B cell (primary cell): Measurements from ENCODE around the gene SNTA1. TPM values are rescaled to one million over a fixed set of nuclear protein-coding genes. Genes with fewer than 3 reads are reported as not detected.
A peak's percentile ranks its signal among the peaks of the same experiment; 100 is the strongest.

Experiments used
- ATAC-seq: fragments of 200-7000 bp; cut with Tn5 transposase; one replicate; pipeline ENCODE4 v1.10.0; 2021; ENCODE audit warnings: low read depth, mild to moderate bottlenecking, moderate number of reproducible peaks, moderate library complexity
- CTCF ChIA-PET: fragments of 350-600 bp; sonication (Branson Sonifier 250); formaldehyde crosslinking; loops from one replicate; lab custom pipeline; 2021; ENCODE audit warnings: antibody characterized with exemption, inconsistent platforms; lab: Charles Lee
- POLR2A ChIA-PET: fragments of 350-600 bp; sonication (Branson Sonifier 250); formaldehyde crosslinking; loops from one replicate; lab custom pipeline; 2021; ENCODE audit warnings: antibody characterized with exemption; lab: Charles Lee
- DNase-seq: peaks from one replicate; pipeline ENCODE4 v3.0.0; 2013
- H2AFZ ChIP-seq: 2 replicates; pipeline ENCODE4 v1.6.1; 2012; ENCODE audit warnings: mild to moderate bottlenecking, low read depth, low read length; ENCODE audit not compliant: insufficient read depth, poor library complexity, severe bottlenecking
- H3K27ac ChIP-seq, 2 donors: 1 replicate in 1 of 2; 2 replicates in 1 of 2; pipeline ENCODE4 v1.5.1; 2012 to 2013; ENCODE audit warnings: low read length in 2 of 2, mild to moderate bottlenecking in 2 of 2, moderate library complexity in 1 of 2
- H3K27me3 ChIP-seq, 4 experiments: fragments of 200-600 bp in 1 of 4; sonication (generic) in 1 of 4; replicated peaks in 1 of 4; 1 replicate in 2 of 4; 2 replicates in 2 of 4; pipeline versions ENCODE4 v1.6.1 to v1.7.0; 2013 to 2016; ENCODE audit warnings: low read length in 3 of 4, mild to moderate bottlenecking in 2 of 4, mixed read lengths in 1 of 4, moderate library complexity in 1 of 4; ENCODE audit not compliant: insufficient read depth in 4 of 4, control insufficient read depth in 3 of 4; ENCODE audit errors: control extremely low read depth in 1 of 4
- H3K36me3 ChIP-seq, 2 experiments: replicated peaks in 1 of 2; 1 replicate in 1 of 2; 2 replicates in 1 of 2; pipeline versions ENCODE4 v1.6.1 to v1.7.1; 2013; ENCODE audit warnings: low read length in 1 of 2; ENCODE audit not compliant: insufficient read depth in 2 of 2, control insufficient read depth in 1 of 2; ENCODE audit errors: control extremely low read depth in 1 of 2, extremely low read depth in 1 of 2
- H3K4me1 ChIP-seq, 2 donors: fragments of 200-600 bp in 1 of 2; sonication (generic) in 1 of 2; 1 replicate in 1 of 2; 2 replicates in 1 of 2; pipeline versions ENCODE4 v1.5.1 to v1.6.1; 2013 to 2017; ENCODE audit warnings: low read length in 2 of 2; ENCODE audit not compliant: control insufficient read depth in 2 of 2, insufficient read depth in 2 of 2
- H3K4me2 ChIP-seq: replicated peaks from 2 replicates; pipeline ENCODE3; 2012; ENCODE audit warnings: mild to moderate bottlenecking, low read depth, low read length; ENCODE audit not compliant: poor library complexity, severe bottlenecking
- H3K4me3 ChIP-seq, 5 experiments: fragments of 200-600 bp in 1 of 5; sonication (generic) in 1 of 5; 1 replicate in 3 of 5; 2 replicates in 2 of 5; pipeline versions ENCODE4 v1.5.1 to v1.7.0; 2011 to 2016; ENCODE audit warnings: low read length in 4 of 5, mild to moderate bottlenecking in 4 of 5, low read depth in 2 of 5, control low read depth in 1 of 5, moderate library complexity in 1 of 5; ENCODE audit not compliant: insufficient read depth in 1 of 5; ENCODE audit errors: control extremely low read depth in 1 of 5, extremely low read depth in 1 of 5
- H3K79me2 ChIP-seq: fragments of 200-600 bp; sonication (generic); one replicate; pipeline ENCODE4 v1.6.0; 2016; ENCODE audit warnings: low read length; ENCODE audit not compliant: control insufficient read depth, insufficient read depth
- H3K9ac ChIP-seq: fragments of 200-600 bp; sonication (generic); 2 replicates; pipeline ENCODE4 v1.6.1; 2017; ENCODE audit warnings: mild to moderate bottlenecking, low read length, moderate library complexity
- H3K9me3 ChIP-seq, 3 donors: one replicate each; pipeline versions ENCODE4 v1.6.1 to v1.7.1; 2013; ENCODE audit warnings: low read length in 2 of 3; ENCODE audit not compliant: control insufficient read depth in 2 of 3, insufficient read depth in 1 of 3; ENCODE audit errors: control extremely low read depth in 1 of 3
- H4K20me1 ChIP-seq: 2 replicates; pipeline ENCODE4 v1.6.0; 2012; ENCODE audit warnings: mild to moderate bottlenecking, low read length; ENCODE audit not compliant: insufficient read depth, control insufficient read depth, poor library complexity, severe bottlenecking
- H3K27ac Mint-ChIP-seq: one replicate; pipeline ENCODE4 v1.8.0; 2021; ENCODE audit warnings: mixed read lengths
- H3K27me3 Mint-ChIP-seq: one replicate; pipeline ENCODE4 v1.8.0; 2021; ENCODE audit warnings: mixed read lengths
- H3K4me1 Mint-ChIP-seq: one replicate; pipeline ENCODE4 v1.8.0; 2021; ENCODE audit warnings: mixed read lengths
- H3K4me3 Mint-ChIP-seq: one replicate; pipeline ENCODE4 v1.8.0; 2021; ENCODE audit warnings: mixed read lengths
- H3K9me3 Mint-ChIP-seq: one replicate; pipeline ENCODE4 v1.8.0; 2022; ENCODE audit warnings: mixed read lengths; ENCODE audit not compliant: insufficient read depth
- CTCF ChIP-seq: fragments of 200-600 bp; IDR thresholded peaks from one replicate; pipeline ENCODE4 v1.8.0; 2022; ENCODE audit warnings: antibody characterized with exemption, mild to moderate bottlenecking
- EZH2 ChIP-seq: IDR thresholded peaks from 2 replicates; pipeline ENCODE4 v1.6.1; 2012; ENCODE audit warnings: borderline replicate concordance, low read depth, mild to moderate bottlenecking, moderate library complexity, low read length; ENCODE audit not compliant: insufficient read depth, poor library complexity, severe bottlenecking
- WGBS: methylation state at CpG from one replicate; pipeline ENCODE4 v1.1.5; 2013; ENCODE audit warnings: missing lambda C conversion rate; ENCODE audit not compliant: insufficient coverage; 5-methylcytosine and 5-hydroxymethylcytosine counted together
- intact Hi-C: fragments of 100-400 bp; cut with micrococcal nuclease; formaldehyde crosslinking; loops from one replicate; pipeline ENCODE4 v1.10.0; 2022
- polyA plus RNA-seq: library from polyadenylated mRNA; depleted of rRNA; stranded (reverse); fragments of >200 nt; gene quantifications from 2 replicates; pipeline ENCODE4 v1.2.3, GENCODE V29; 2012
- total RNA-seq, 2 donors: library from RNA; stranded (reverse); fragments of 120-200 nt in 1 of 2; gene quantifications; 1 replicate in 1 of 2; 2 replicates in 1 of 2; pipeline versions ENCODE4 v1.2.3 to v1.2.4, GENCODE V29; 2013 to 2022

SNTA1 gene
- total and polyA plus RNA-seq, 2 donors (not counting 1 experiment from before 2014, with no cell fraction given) = 7.0 to 9.9 TPM

DNA sequence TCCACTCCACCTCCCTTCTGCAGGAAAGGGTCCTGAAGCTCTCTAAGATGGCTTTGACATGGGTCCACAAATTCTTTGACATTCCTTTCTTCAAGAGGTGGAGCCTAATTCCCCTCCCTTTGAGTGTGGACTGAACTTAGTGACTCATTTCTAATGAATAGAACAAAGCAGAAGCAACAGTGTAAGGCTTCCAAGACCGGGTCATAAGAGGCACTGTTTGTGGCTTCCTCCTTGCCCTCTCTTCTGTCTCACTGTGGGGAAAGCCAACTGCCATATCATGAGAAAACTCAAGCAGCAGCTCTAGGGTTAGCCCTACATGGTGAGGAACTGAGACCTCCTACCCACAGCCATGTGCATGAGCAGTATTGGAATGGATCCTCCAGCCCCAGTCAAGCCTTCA, 36.3 kb downstream of the SNTA1 start:
- H3K27ac ChIP-seq = peak overlapping the region in 1 of 2 donors; percentile 75
- Mint-ChIP-seq H3K4me1 (peaks cover 49% of the 10 kb centered on the region), H3K4me3 (peak overlapping the region; percentile 75), H3K27ac (peak overlapping the region; percentile 96), H3K9me3 (no peaks in the 10 kb centered on the region), H3K27me3 (no peaks in the 10 kb centered on the region)
- peak overlapping the region; percentile 78 for H3K4me2 ChIP-seq
- peak overlapping the region in 1 of 5 experiments; percentile 14 for H3K4me3 ChIP-seq
- TF ChIP-seq CTCF (no peak), EZH2 (no peak)
- H3K79me2 ChIP-seq = peaks cover 7% of the 10 kb centered on the region
- ATAC-seq = no peak
- no peaks in the 10 kb centered on the region for H4K20me1 ChIP-seq
- no peak overlapping the region for H2AFZ ChIP-seq
- 43% methylated on average over 1 of the region's 1 CpG for WGBS
- H3K4me1 ChIP-seq = peaks cover 29 to 49% of the 10 kb centered on the region in 2 donors
- H3K36me3 ChIP-seq = no peaks in the 10 kb centered on the region
- intact Hi-C loops = loop anchor here (5.0 kb wide), 1 partner anchor 370 kb away; no protein-coding TSS in a partner anchor
- no peaks in the 10 kb centered on the region for H3K27me3 ChIP-seq
- ChIA-PET CTCF (interaction anchor here (0.6 to 3.3 kb wide), 3 partner anchors 13 to 261 kb away, joined by 3 to 20 read pairs (median 7); partner anchors contain the start of gene SNTA1), POLR2A (no interaction called here)
- H3K9ac ChIP-seq = no peak overlapping the region
- no peaks in the 10 kb centered on the region for H3K9me3 ChIP-seq
- DNase-seq = no peak

DNA sequence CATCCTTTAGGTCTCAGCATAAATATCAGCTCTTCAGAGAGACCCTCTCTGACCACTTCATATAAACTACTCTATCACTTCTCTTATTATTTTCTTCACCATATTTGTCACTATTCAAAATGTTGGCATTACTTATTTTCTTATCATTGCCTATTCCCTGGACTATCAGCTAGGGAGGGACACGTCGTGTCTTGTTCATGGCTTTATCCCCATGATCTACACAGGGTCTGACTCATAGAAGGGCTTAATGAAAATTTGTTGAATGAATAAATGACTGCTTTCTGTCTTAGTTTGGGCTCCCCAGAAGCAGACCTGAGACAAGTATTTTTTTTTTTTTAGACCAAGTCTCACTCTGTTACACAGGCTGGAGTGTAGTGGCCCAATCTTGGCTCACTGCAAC, 39.3 kb downstream of the SNTA1 start:
- peak overlapping the region; percentile 38 for H3K4me3 Mint-ChIP-seq
- DNase-seq (no peak), ATAC-seq (no peak)
- H3K4me2 ChIP-seq = no peak overlapping the region
- no CpG with 5 or more reads among the region's 2 CpGs for WGBS
- no peaks in the 10 kb centered on the region for H3K9me3 Mint-ChIP-seq
- peaks cover 57% of the 10 kb centered on the region for H3K4me1 Mint-ChIP-seq
- H3K36me3 ChIP-seq = no peaks in the 10 kb centered on the region
- H3K79me2 ChIP-seq = peaks cover 37% of the 10 kb centered on the region
- intact Hi-C loops = no loop called here
- H3K4me3 ChIP-seq = no peak overlapping the region
- no peaks in the 10 kb centered on the region for H3K9me3 ChIP-seq
- peaks cover 15% of the 10 kb centered on the region for H4K20me1 ChIP-seq
- ChIA-PET CTCF (interaction anchor here (0.6 to 6.4 kb wide), 2 partner anchors 202 to 263 kb away, joined by 3 to 36 read pairs; partner anchors contain the start of gene ACTL10), POLR2A (no interaction called here)
- H3K4me1 ChIP-seq = peaks cover 44 to 62% of the 10 kb centered on the region in 2 donors
- no peak for TF ChIP-seq CTCF
- no peak for TF ChIP-seq EZH2
- no peaks in the 10 kb centered on the region for H3K27me3 ChIP-seq
- H3K27ac ChIP-seq = no peak overlapping the region
- H3K27me3 Mint-ChIP-seq = no peaks in the 10 kb centered on the region
- H2AFZ ChIP-seq = no peak overlapping the region
- H3K27ac Mint-ChIP-seq = no peak overlapping the region
- H3K9ac ChIP-seq = no peak overlapping the region
